Cardiac fibroblast (primary cell): ENCODE measurements around the gene NYAP2.
A peak's percentile ranks its signal among the peaks of the same experiment; 100 is the strongest.

Source experiments
- DNase-seq, 2 donors: peaks; one replicate each; pipeline versions ENCODE4 v3.0.0 to v3.0.0-alpha.2; 2010; ENCODE audit warnings: low read depth in 2 of 2
- H3K4me3 ChIP-seq, 2 donors: replicated peaks in 1 of 2; 1 replicate in 1 of 2; 2 replicates in 1 of 2; pipeline ENCODE4 v1.5.1; 2011; ENCODE audit warnings: low read depth in 2 of 2, low read length in 2 of 2, mild to moderate bottlenecking in 2 of 2, moderate library complexity in 1 of 2
- TF ChIP-seq, protein P1 (sequence below): IDR thresholded peaks from one replicate; pipeline ENCODE4 v1.5.1; 2011; ENCODE audit warnings: low read depth, mild to moderate bottlenecking, low read length, inconsistent platforms

NYAP2 gene

DNA sequence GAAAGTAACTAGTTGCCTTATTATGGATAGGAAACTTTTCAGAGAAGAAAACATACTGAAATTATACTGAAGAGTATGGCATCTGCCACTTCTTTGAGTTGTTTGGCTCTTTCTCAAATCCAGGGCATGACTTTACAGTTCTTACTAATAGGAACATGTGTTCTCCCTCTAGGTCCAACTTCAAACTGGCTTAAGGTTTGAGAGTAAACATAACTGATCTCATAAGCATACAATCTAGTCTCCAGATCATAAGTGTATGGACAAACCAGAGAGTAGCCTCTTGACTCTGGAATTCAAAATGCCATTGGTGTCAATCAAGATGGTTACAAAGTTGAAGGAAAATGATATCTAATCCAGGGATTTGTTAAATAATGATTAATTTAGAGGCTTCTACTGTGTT lies 101.5 kb downstream of the NYAP2 start:
- no peak overlapping the region for H3K4me3 ChIP-seq
- TF ChIP-seq, protein P1, sequence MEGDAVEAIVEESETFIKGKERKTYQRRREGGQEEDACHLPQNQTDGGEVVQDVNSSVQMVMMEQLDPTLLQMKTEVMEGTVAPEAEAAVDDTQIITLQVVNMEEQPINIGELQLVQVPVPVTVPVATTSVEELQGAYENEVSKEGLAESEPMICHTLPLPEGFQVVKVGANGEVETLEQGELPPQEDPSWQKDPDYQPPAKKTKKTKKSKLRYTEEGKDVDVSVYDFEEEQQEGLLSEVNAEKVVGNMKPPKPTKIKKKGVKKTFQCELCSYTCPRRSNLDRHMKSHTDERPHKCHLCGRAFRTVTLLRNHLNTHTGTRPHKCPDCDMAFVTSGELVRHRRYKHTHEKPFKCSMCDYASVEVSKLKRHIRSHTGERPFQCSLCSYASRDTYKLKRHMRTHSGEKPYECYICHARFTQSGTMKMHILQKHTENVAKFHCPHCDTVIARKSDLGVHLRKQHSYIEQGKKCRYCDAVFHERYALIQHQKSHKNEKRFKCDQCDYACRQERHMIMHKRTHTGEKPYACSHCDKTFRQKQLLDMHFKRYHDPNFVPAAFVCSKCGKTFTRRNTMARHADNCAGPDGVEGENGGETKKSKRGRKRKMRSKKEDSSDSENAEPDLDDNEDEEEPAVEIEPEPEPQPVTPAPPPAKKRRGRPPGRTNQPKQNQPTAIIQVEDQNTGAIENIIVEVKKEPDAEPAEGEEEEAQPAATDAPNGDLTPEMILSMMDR, result no peak
- no peak for DNase-seq

DNA sequence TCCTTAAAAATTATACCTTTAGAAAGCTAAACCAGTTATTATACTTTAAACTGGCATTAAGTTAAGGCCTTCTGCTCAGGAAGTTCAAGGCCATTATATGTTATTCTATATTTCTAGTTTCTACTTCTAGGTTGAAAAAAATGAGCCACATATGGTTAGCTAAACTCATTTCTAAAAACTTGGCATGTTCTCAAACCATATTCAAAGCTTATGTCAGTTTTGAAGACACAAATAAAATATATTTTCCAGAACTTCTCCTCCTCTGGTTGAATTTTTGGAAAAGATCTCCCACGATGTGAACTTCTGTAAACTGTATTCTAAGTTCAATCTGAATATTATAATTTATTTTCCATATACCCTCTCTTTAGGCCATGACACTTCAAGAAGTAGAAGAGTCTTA lies 103.5 kb downstream of the NYAP2 start:
- no peak for DNase-seq
- H3K4me3 ChIP-seq, result no peak overlapping the region
- TF ChIP-seq, protein P1, result no peak

DNA sequence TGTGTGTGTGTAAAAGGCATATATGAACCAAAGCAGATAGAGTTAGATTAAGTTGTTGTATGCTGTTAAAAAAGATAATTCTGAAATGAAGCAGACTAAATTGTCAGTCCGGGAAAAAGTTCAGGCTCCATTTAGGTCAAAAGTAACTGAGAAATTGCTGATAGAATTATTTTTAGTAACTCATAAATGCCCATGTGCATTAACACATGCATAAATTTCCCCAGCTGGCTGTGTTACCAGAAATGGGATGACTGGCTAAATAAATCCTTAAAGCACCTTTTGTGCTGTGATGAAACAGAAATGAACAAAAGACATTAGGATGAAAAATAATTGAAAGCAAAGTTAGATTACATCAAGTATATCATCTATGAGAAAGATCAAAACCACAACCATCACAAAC lies 111.3 kb downstream of the NYAP2 start:
- H3K4me3 ChIP-seq, result no peak overlapping the region
- TF ChIP-seq, protein P1, result no peak
- DNase-seq, result no peak

DNA sequence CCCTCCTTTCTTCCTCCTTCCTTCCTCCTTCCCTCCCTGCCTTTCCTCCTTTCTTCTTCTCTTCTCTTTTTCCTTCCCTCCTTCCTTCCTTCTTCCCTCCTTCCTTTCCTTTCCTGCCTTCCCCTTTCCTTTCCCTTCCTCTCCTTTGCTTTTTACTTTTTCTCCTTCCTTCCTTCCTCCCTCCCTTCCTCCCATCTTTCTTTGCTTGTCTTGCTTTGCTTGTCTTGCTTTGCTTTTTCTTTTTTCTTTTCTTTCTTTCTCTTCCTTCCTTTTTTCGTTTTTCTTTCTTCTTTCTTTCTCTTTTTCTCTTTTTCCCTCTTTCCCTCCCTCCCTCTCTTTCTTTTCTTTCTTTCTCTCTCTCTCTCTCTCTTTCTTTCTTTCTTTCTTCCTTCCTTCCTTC lies 113.0 kb downstream of the NYAP2 start:
- no peak overlapping the region for H3K4me3 ChIP-seq
- TF ChIP-seq, protein P1, result no peak
- DNase-seq, result no peak

DNA sequence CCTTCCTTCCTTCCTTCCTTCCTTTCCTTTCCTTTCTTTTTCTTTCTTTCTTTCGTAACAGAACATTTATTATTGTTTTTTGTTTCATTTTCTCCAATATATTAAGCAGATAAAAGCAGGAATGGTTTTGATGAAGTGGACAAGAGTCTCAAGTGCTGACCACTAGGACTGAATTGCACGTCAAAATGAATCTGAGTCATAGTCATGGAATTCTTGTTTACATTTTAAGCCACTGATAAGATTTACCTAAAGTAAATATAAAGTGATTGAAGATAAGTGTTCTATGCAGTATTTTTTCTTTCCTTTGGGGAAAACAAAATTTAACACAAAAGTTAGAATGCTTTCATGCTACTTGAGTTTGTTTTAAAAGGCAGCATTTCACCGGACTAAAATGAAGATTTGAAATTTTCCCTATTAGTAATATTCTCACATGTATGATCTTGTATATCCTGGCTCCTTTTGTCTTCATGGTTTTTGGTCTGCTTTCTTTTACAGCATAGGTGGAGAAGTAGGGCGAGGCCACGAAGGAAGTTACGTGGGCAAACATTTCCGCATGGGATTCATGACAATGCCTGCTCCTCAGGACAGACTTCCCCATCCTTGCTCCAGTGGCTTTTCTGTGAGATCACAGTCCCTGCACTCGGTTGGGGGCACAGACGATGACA lies 113.5 kb downstream of the NYAP2 start:
- H3K4me3 ChIP-seq, result no peak overlapping the region
- DNase-seq, result peak in 1 of 2 donors; percentile 8
- TF ChIP-seq, protein P1, result no peak

DNA sequence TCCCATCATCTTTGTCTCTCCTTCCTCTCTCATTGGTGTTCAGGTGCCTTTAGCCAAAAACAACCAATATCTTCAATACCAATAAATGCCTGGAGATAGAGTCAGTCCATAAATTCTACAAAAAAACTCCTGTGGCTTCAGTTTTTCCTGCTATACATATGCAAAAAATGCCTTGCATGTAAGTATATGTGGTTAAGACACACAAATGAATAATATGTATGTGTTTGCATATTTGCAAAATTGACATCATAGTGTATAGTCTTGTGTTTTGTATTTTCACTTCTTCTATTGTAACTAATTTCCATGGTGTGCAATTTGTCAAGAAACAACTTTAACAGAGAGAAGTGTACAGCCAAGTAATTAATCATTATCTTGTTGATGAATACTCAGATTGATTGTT lies 115.5 kb downstream of the NYAP2 start:
- no peak overlapping the region for H3K4me3 ChIP-seq
- no peak for DNase-seq
- TF ChIP-seq, protein P1, result no peak

DNA sequence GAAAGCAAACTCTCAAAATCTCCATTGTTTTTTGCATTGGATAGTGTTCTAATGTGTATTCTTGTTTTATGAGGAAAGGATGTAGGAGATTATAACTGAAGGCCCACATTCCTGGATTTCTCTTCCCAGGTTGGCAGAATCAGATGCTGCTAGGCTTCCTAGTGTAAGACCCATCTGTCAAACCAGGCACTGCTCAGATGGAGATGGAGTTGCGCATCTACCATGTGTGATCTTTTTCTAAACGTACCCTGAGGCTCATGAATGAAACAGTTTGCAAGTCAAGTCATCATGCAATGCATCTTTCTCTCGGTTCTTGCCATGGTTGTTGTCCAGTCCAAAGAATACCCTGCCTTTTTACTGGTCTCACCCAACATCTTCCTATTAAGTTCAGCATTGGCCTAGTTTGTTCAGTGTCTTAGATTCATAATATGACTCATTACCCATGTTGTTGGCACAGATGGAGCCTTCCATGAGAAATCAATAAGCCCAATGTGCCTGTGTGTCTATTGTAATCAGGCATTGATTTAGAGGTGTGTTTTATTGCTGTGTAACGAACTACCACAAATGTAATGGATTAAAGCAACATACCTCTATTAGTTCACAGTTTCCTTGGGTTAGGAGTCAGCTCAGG lies 127.4 kb downstream of the NYAP2 start:
- DNase-seq, result no peak
- H3K4me3 ChIP-seq, result no peak overlapping the region
- TF ChIP-seq, protein P1, result no peak
